ENCODE results near the gene OMG.

Gene OMG

DNA sequence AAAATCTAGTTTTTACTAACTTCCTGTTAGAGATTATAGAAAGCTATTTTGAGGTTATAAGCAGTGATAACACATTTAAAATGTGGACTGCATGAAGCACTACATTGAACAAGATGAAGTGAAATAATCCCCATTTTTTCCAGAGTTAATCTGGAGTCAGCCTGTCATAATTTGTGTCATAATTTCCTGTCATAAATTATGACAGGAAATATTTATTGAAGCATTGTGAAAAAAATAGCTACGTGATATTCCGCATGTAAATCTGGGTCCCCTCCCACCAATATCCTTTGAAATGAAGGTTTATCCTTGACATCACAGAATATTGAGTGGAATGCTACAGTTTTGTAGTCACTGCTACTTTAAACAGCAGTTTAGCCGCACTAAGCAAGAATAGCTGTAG lies 40.1 kb downstream of the OMG start:
- DNase-seq: no peak

DNA sequence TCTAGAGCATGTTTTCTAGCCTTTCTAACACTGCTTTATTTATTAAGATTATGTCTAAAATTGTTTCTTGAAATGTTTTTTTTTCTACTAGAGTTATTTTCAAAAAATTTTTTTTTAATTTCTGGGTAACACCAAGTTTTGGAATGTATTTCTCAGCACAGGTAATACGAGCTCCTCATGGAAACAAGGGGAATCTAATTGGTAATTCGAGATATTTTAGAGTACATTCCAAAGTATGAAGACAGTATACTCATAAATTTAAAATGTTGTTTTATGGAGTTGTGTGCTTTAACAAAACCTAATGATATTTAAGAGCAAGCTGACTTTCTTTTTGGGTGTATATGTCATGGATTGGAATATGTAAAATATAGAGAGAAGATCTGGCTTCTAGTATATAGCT lies 42.4 kb downstream of the OMG start:
- DNase-seq: no peak

DNA sequence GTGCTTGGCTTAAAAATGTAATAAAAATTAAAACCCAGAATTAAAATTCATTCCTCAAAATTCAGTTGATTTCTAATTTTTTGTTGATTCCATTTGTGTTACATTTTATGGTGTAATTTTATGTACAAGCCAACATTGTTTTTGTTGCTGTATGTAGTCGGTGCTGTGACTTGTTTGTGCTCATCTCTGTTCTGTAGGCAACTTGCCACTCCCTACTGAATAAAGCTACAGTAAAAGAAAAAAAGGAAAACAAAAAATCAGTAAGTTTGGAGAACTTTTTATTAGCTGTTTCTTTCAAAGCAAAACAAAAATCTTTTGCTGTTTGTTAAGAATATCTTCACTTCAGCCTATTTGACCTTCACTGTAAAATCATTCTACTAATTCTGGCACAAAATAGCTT lies 44.3 kb downstream of the OMG start:
- DNase-seq: no peak

DNA sequence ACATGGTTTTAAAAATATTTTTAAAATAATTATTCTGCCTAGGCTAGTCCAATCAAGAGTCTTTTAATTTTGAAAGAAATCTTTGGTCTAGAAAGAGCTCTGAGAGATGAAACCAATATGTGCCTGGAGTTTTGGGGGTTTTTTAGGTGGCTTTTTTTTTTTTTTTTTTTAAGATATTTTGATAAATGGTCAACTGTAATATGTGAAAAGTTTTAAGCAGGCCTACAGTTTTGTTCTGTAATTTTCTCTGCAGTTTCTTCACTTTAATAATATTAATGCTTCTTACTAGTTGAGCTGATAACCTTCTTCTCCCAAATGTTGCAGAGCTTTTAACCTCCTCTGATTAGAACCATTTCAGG lies 45.1 kb downstream of the OMG start:
- DNase-seq: no peak

DNA sequence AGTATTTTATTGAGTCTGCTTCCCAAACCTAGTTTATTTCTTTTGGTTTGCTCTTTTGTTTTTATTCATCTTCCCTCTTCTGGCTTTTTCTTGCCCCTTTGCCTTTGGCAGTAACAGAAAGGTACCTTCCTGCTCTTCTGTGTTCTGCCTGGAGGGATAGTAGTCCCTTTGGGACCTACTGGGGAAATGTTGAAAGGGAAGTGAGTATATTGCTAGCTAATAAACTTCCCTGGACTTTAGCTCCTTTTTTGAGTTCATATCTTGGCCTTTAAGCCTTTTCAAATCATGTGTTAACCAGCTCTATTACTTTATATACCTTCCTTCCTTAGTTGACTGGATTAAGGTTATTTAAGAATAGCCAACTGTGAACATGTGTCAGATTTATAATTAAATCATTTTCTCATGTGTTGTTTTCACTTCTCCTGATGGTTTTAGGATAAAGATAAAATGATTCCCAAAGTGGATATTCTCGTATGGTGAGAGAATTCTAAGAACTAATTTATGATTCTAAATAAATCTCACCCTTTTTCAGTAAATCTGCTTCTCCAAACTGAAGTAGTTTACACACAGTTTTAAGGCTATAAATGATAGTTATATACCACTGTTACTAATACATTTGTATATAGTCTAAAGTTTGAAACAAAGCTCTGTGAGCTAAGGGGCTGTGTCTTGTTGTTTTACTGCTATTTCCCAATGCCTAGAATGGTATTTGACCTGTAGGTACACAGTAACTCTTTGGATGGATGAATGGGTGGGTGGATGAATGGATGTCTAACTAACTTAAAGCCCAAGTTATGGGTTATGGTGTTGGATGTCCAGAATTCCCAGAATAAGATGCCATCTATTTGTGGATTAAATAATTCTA lies 45.7 kb downstream of the OMG start:
- DNase-seq: no peak

DNA sequence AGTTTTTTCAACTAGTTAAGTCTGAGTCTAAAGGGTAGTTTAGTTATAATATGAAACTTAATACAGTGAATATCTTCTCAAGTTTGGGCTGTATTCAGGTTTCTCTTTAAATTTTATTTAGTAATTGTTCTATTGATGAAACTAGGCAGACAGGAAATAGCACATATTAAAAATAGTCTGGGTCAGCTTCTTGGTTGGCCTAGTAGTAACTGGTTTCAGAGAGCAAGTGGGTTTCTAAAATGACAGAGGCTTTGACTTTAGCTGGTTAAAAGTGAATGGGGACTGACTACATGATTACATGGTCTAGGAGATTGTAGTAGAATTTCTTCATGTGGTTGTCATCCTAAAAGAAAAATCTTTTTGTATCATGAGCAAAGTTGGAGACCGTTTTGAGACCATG lies 46.8 kb downstream of the OMG start:
- no peak for DNase-seq

DNA sequence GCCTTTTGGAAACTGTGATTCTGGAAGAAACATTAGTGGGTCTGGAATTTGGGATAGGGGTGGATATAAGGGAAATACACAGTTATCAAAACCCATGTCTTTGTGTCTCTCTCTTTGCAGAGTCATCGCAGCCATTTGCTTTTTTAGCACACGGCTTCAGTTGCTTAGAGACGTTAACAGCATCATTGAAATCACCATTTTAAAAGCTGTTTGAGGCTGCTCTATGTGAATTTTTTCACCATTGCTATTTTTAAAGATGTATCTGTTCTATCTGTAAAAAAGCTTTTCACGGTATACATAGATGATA lies 47.3 kb downstream of the OMG start:
- no peak for DNase-seq

DNA sequence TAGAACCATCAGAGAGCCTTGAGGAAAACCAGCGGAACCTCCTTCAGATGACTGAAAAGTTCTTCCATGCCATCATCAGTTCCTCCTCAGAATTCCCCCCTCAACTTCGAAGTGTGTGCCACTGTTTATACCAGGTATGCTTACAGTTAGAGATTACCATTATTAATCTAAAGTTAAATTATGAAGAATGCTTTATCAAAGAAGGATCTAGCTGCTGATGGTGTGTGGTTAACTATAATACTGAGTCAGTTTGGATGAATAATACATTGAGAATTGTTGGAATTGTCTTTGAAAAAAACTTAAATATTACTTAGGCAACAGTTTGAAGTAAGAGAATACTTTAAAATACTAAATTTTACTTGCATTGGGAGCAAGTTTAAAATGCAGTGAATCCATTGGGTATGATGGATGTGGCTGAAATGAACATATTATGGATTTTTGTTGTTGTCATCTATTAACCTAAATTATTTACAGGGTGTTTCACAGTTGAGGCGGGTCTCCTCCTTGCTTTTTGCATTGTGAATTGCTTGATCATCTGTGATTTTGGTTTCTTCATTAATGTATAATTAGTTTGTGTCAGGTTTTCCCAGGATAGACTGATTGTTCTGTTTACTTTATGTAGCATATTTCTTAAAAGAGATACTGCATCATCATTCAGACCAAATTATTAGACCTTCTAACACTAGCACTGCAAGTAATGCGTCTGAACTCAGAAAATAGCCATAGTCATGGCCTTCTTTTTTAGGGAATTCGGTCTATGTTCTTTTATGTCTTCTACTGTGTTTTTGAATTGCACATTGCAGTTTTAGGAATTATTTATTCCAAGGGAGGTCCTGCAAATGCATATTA lies 47.8 kb downstream of the OMG start:
- peak; percentile 85 for DNase-seq

All from HCEC 1CT (cell line).